GM12878 (cell line): ENCODE results near the gene IL36RN. TPM values are rescaled to one million over a fixed set of nuclear protein-coding genes. Genes with fewer than 3 reads are reported as not detected.

Experiments used
- ATAC-seq: fragments of 200-7000 bp; cut with Tn5 transposase; 3 replicates; pipeline ENCODE4 v1.9.1; 2020; ENCODE audit warnings: mild to moderate bottlenecking, moderate library complexity
- BruUV-seq: library from RNA; stranded (reverse); fragments of 400-500 nt; replicated peaks from 2 replicates; lab custom pipeline; 2021; lab: Mats Ljungman, UMichigan
- CTCF ChIA-PET: fragments of 300-600 bp; sonication (Branson Sonifier 250); formaldehyde crosslinking; extraction: SDS; loops from one replicate; lab custom pipeline; 2021; ENCODE audit warnings: inconsistent platforms; lab: Yijun Ruan, JAX
- POLR2A ChIA-PET: fragments of 350-600 bp; formaldehyde crosslinking; extraction: SDS; loops from one replicate; lab custom pipeline; 2021; ENCODE audit warnings: inconsistent platforms; lab: Charles Lee
- RAD21 ChIA-PET: fragments of 300-600 bp; sonication (Branson Sonifier 250); formaldehyde crosslinking; loops from one replicate; lab custom pipeline; 2023; ENCODE audit warnings: antibody characterized with exemption; ENCODE audit not compliant: unreplicated experiment; lab: Charles Lee
- SMC1A ChIA-PET: fragments of 300-600 bp; sonication (Branson Sonifier 250); formaldehyde crosslinking; loops from one replicate; lab custom pipeline; 2023; ENCODE audit not compliant: unreplicated experiment, uncharacterized antibody; lab: Charles Lee
- DNase-seq: peaks from one replicate; pipeline ENCODE4 v3.0.0-alpha.2; 2011; ENCODE audit warnings: low read depth, low spot score
- FAIRE-seq: peaks from 3 replicates; lab custom pipeline; 2011; peaks lifted over from hg19 to GRCh38; lab: Jason Lieb, UNC
- H2AFZ ChIP-seq: 2 replicates; pipeline ENCODE4 v1.6.0; 2011; ENCODE audit warnings: low read depth, low read length, control low read depth; ENCODE audit not compliant: control insufficient read depth
- H3K27ac ChIP-seq: 2 replicates; pipeline ENCODE4 v1.5.1; 2011; ENCODE audit warnings: control low read depth; ENCODE audit not compliant: control insufficient read depth, insufficient read depth
- H3K27me3 ChIP-seq, 2 experiments: replicated peaks in 1 of 2; 2 replicates each; pipeline versions ENCODE4 v1.6.0 to v1.6.1; 2011; ENCODE audit warnings: low read length in 1 of 2; ENCODE audit not compliant: control insufficient read depth in 2 of 2, insufficient read depth in 2 of 2
- H3K36me3 ChIP-seq, 2 experiments: 2 replicates each; pipeline ENCODE4 v1.5.1; 2011; ENCODE audit warnings: low read length in 1 of 2; ENCODE audit not compliant: control insufficient read depth in 2 of 2, insufficient read depth in 2 of 2
- H3K4me1 ChIP-seq: 2 replicates; pipeline ENCODE4 v1.6.1; 2011; ENCODE audit warnings: mild to moderate bottlenecking, low read length, moderate library complexity, mixed read lengths; ENCODE audit not compliant: control insufficient read depth, insufficient read depth
- H3K4me2 ChIP-seq: 2 replicates; pipeline ENCODE4 v1.6.0; 2011; ENCODE audit warnings: control low read depth; ENCODE audit not compliant: control insufficient read depth, insufficient read depth
- H3K4me3 ChIP-seq: fragments of 200-600 bp; sonication (generic); 2 replicates; pipeline ENCODE4 v1.5.1; 2016
- H3K79me2 ChIP-seq: 2 replicates; pipeline ENCODE4 v1.6.0; 2011; ENCODE audit warnings: low read length; ENCODE audit not compliant: control insufficient read depth, insufficient read depth
- H3K9ac ChIP-seq: 2 replicates; pipeline ENCODE4 v1.8.0; 2011; ENCODE audit warnings: low read length, control low read depth, mixed read lengths; ENCODE audit not compliant: control insufficient read depth, insufficient read depth
- H3K9me3 ChIP-seq: replicated peaks from 3 replicates; pipeline ENCODE4 v1.5.1; 2011; ENCODE audit warnings: mild to moderate bottlenecking, low read length; ENCODE audit not compliant: control insufficient read depth, insufficient read depth
- H4K20me1 ChIP-seq: 2 replicates; pipeline ENCODE4 v1.6.0; 2011; ENCODE audit not compliant: control insufficient read depth, insufficient read depth
- ELK1 ChIP-seq: IDR thresholded peaks from 2 replicates; pipeline ENCODE4 v1.6.1; 2012; ENCODE audit warnings: low read depth, low read length, improper control_type of control experiment
- HCFC1 ChIP-seq: fragments of 150-350 bp; IDR thresholded peaks from 2 replicates; pipeline ENCODE4 v1.6.1; 2014; ENCODE audit warnings: low read length
- HDAC6 ChIP-seq: fragments of 200-600 bp; sonication (generic); IDR thresholded peaks from one replicate; pipeline ENCODE4 v1.8.0; 2017; ENCODE audit warnings: antibody characterized with exemption; ENCODE audit not compliant: unreplicated experiment
- IRF5 ChIP-seq: fragments of 450-650 bp; IDR thresholded peaks from 2 replicates; pipeline ENCODE4 v1.6.1; 2017; ENCODE audit warnings: borderline replicate concordance
- JUNB ChIP-seq: IDR thresholded peaks from 2 replicates; pipeline ENCODE4 v1.6.1; 2016; ENCODE audit warnings: antibody characterized with exemption, mild to moderate bottlenecking
- NFYA ChIP-seq: IDR thresholded peaks from 2 replicates; pipeline ENCODE4 v1.6.1; 2011; ENCODE audit warnings: low read depth, mild to moderate bottlenecking, low read length, improper control_type of control experiment, borderline replicate concordance
- POLR2AphosphoS2 ChIP-seq: IDR thresholded peaks from 2 replicates; pipeline ENCODE4 v1.6.1; 2011; ENCODE audit warnings: low read depth, mild to moderate bottlenecking, low read length, improper control_type of control experiment, moderate library complexity
- RB1 ChIP-seq: fragments of 450-650 bp; formaldehyde crosslinking; IDR thresholded peaks from 2 replicates; pipeline ENCODE4 v1.6.1; 2017; ENCODE audit warnings: mild to moderate bottlenecking, borderline replicate concordance
- RUNX3 ChIP-seq: IDR thresholded peaks from 2 replicates; pipeline ENCODE4 v1.6.1; 2012; ENCODE audit warnings: low read length, inconsistent platforms
- SMARCA5 ChIP-seq: fragments of 450-650 bp; IDR thresholded peaks from 2 replicates; pipeline ENCODE4 v1.6.1; 2017; ENCODE audit warnings: mild to moderate bottlenecking
- SREBF1 ChIP-seq: IDR thresholded peaks from 2 replicates; pipeline ENCODE4 v1.6.1; 2012; ENCODE audit warnings: mild to moderate bottlenecking, low read length
- STAT3 ChIP-seq: IDR thresholded peaks from 2 replicates; pipeline ENCODE4 v1.6.1; 2011; ENCODE audit warnings: low read depth, low read length, improper control_type of control experiment
- TCF12 ChIP-seq: IDR thresholded peaks from 2 replicates; pipeline ENCODE4 v1.6.1; 2011; ENCODE audit warnings: low read depth, mild to moderate bottlenecking, low read length
- WGBS: methylation state at CpG from one replicate; pipeline ENCODE4 v1.1.6; 2016; ENCODE audit warnings: low lambda C conversion rate; ENCODE audit not compliant: insufficient replicate concordance, insufficient coverage; ENCODE audit errors: missing lambda C conversion rate; 5-methylcytosine and 5-hydroxymethylcytosine counted together
- in situ Hi-C: fragments of 300-500 bp; cut with MboI; formaldehyde crosslinking; loops from 9 replicates; pipeline ENCODE4 v1.14.3; 2018; ENCODE audit warnings: mixed read lengths
- intact Hi-C: fragments of 100-400 bp; cut with micrococcal nuclease; formaldehyde crosslinking; loops from one replicate; pipeline ENCODE4 v1.14.2; 2022; ENCODE audit not compliant: unreplicated experiment
- polyA plus RNA-seq, 11 experiments: library from polyadenylated mRNA; depleted of rRNA in 4 of 11; unstranded in 6 of 11; stranded (reverse) in 5 of 11; fragments of >200 nt; fragmentation: Nextera tagmentation in 4 of 11; fragmentation: Illumina TruSeq in 1 of 11; extraction: Ambion mirVana in 4 of 11; extraction: Trizol in 1 of 11; gene quantifications; 1 replicate in 1 of 11; 2 replicates in 10 of 11; pipeline versions ENCODE4 v1.2.1 to v1.2.3, GENCODE V29; 2011 to 2016; ENCODE audit warnings: inconsistent platforms in 2 of 11, missing spikeins in 2 of 11, low read depth in 1 of 11
- total RNA-seq, 4 experiments: library from RNA; depleted of rRNA in 3 of 4; stranded (reverse); fragments of >200 nt in 3 of 4; fragmentation: Illumina TruSeq in 1 of 4; extraction: Trizol in 1 of 4; gene quantifications; 2 replicates each; pipeline versions ENCODE4 v1.2.1 to v1.2.3, GENCODE V29; 2013 to 2021

Gene IL36RN
- total and polyA plus RNA-seq, 10 of the 15 experiments (the other 5 are each of a cell fraction or from before 2014, with no cell fraction given): not detected

- intact Hi-C loops (no loop called here), in situ Hi-C loops (no loop called here)
- H3K27me3 ChIP-seq: no peaks in the 10 kb centered on the region
- no TSS peak for BruUV-seq
- H3K27ac ChIP-seq: no peak overlapping the region
- DNase-seq (no peak), FAIRE-seq (no peak), ATAC-seq (no peak)
- no peak overlapping the region for H3K9ac ChIP-seq
- CTCF ChIA-PET: no interaction called here
- POLR2A ChIA-PET: no interaction called here
- H3K36me3 ChIP-seq: no peaks in the 10 kb centered on the region
- peaks cover 2% of the 10 kb centered on the region; the same call in 1 of the 3 replicates for H3K9me3 ChIP-seq
- H3K79me2 ChIP-seq: no peaks in the 10 kb centered on the region
- RAD21 ChIA-PET: no interaction called here
- H2AFZ ChIP-seq: no peak overlapping the region
- SMC1A ChIA-PET: no interaction called here
- H3K4me1 ChIP-seq: no peaks in the 10 kb centered on the region
- WGBS: 0% methylated on average over 1 of the region's 1 CpG
- no peaks in the 10 kb centered on the region for H4K20me1 ChIP-seq
- TF ChIP-seq STAT3 (no peak), RB1 (no peak), TCF12 (no peak), RUNX3 (no peak), POLR2AphosphoS2 (no peak)
- H3K4me3 ChIP-seq: no peak overlapping the region
- H3K4me2 ChIP-seq: no peak overlapping the region
These were observed 1.8 kb downstream of the IL36RN start for GRCh38 chr2:113060796-113061195.

- BruUV-seq: no TSS peak
- H3K4me2 ChIP-seq: no peak overlapping the region
- intact Hi-C loops (no loop called here), in situ Hi-C loops (no loop called here)
- H3K4me1 ChIP-seq: no peaks in the 10 kb centered on the region
- DNase-seq (no peak), ATAC-seq (no peak), FAIRE-seq (no peak)
- 13% methylated on average over 2 of the region's 2 CpGs for WGBS
- H3K79me2 ChIP-seq: no peaks in the 10 kb centered on the region
- no peak overlapping the region for H3K27ac ChIP-seq
- ChIA-PET POLR2A (no interaction called here), CTCF (no interaction called here), RAD21 (no interaction called here), SMC1A (no interaction called here)
- no peaks in the 10 kb centered on the region; the same call in 2 of the 3 replicates for H3K9me3 ChIP-seq
- no peak overlapping the region for H2AFZ ChIP-seq
- H4K20me1 ChIP-seq: no peaks in the 10 kb centered on the region
- H3K36me3 ChIP-seq: no peaks in the 10 kb centered on the region
- H3K9ac ChIP-seq: no peak overlapping the region
- H3K27me3 ChIP-seq: no peaks in the 10 kb centered on the region
- TF ChIP-seq HDAC6: no peak
- no peak for TF ChIP-seq IRF5
- no peak for TF ChIP-seq SMARCA5
- no peak for TF ChIP-seq HCFC1
- TF ChIP-seq JUNB: no peak
- no peak for TF ChIP-seq SREBF1
- TF ChIP-seq ELK1: no peak
- TF ChIP-seq NFYA: no peak
- H3K4me3 ChIP-seq: no peak overlapping the region
These were observed 2.2 kb downstream of the IL36RN start for GRCh38 chr2:113061241-113061640.
